K562 (cell line): Measurements from ENCODE around the gene ZNF189. TPM values are rescaled to one million over a fixed set of nuclear protein-coding genes. Genes with fewer than 3 reads are reported as not detected.

Source experiments
- ARNT ChIP-seq, 2 experiments: fragments of 450-650 bp; IDR thresholded peaks; 2 replicates each; pipeline ENCODE4 v1.6.1; 2016; ENCODE audit warnings: mild to moderate bottlenecking in 1 of 2
- ETS2 ChIP-seq: IDR thresholded peaks from 2 replicates; pipeline ENCODE4 v1.6.1; 2016; ENCODE audit warnings: borderline replicate concordance, missing genetic modification characterization, mild to moderate bottlenecking, moderate library complexity, missing compliant biosample characterization; ENCODE audit not compliant: poor library complexity, severe bottlenecking
- HDAC3 ChIP-seq: fragments of 450-650 bp; IDR thresholded peaks from 2 replicates; pipeline ENCODE4 v1.6.1; 2018; ENCODE audit warnings: borderline replicate concordance, mild to moderate bottlenecking, moderate library complexity; ENCODE audit not compliant: partially characterized antibody
- MYBL2 ChIP-seq, 2 experiments: fragments of 450-650 bp in 1 of 2; sonication (generic) in 1 of 2; formaldehyde crosslinking in 1 of 2; IDR thresholded peaks; 2 replicates each; pipeline versions ENCODE4 v1.6.1 to v1.8.1; 2017 to 2022; ENCODE audit warnings: borderline replicate concordance in 1 of 2, inconsistent platforms in 1 of 2, low read depth in 1 of 2, mild to moderate bottlenecking in 1 of 2, missing genetic modification reagents in 1 of 2, moderate library complexity in 1 of 2
- NCOA4 ChIP-seq: fragments of 450-650 bp; IDR thresholded peaks from 2 replicates; pipeline ENCODE4 v1.6.1; 2018; ENCODE audit warnings: mild to moderate bottlenecking; ENCODE audit not compliant: partially characterized antibody
- RBBP5 ChIP-seq: fragments of 200-600 bp; sonication (generic); IDR thresholded peaks from 2 replicates; pipeline ENCODE4 v1.6.1; 2012; ENCODE audit warnings: borderline replicate concordance, mild to moderate bottlenecking, low read length, control low read depth, inconsistent platforms; ENCODE audit not compliant: insufficient read depth, poor library complexity, severe bottlenecking
- SAP30 ChIP-seq: fragments of 200-600 bp; sonication (generic); IDR thresholded peaks from 2 replicates; pipeline ENCODE4 v1.6.1; 2012; ENCODE audit warnings: borderline replicate concordance, low read depth, mild to moderate bottlenecking, moderate library complexity, low read length, control low read depth, inconsistent platforms; ENCODE audit not compliant: insufficient read depth, poor library complexity, severe bottlenecking
- SMAD2 ChIP-seq: fragments of 150-350 bp; IDR thresholded peaks from 2 replicates; pipeline ENCODE4 v1.6.1; 2014; ENCODE audit warnings: low read depth, mild to moderate bottlenecking, low read length
- ZBTB17 ChIP-seq: fragments of 450-650 bp; formaldehyde crosslinking; IDR thresholded peaks from 2 replicates; pipeline ENCODE4 v1.4.0; 2020; ENCODE audit warnings: mild to moderate bottlenecking
- ZNF134 ChIP-seq: fragments of 250-450 bp; sonication (Bioruptor Pico); conservative IDR thresholded peaks from 2 replicates; pipeline ENCODE4 v1.4.0; 2020
- ZNF253 ChIP-seq: fragments of 250-450 bp; sonication (Bioruptor Pico); conservative IDR thresholded peaks from 2 replicates; pipeline ENCODE4 v1.6.1; 2021; ENCODE audit warnings: mild to moderate bottlenecking
- ZNF766 ChIP-seq: fragments of 200-800 bp; sonication (Bioruptor generic); conservative IDR thresholded peaks from 2 replicates; pipeline ENCODE4 v1.6.1; 2016; ENCODE audit warnings: missing genetic modification characterization, missing compliant biosample characterization
- polyA plus RNA-seq, 8 experiments: library from polyadenylated mRNA; depleted of rRNA in 4 of 8; stranded (reverse) in 5 of 8; unstranded in 3 of 8; fragments of >200 nt; fragmentation: Nextera tagmentation in 2 of 8; fragmentation: Illumina TruSeq in 1 of 8; extraction: Ambion mirVana in 2 of 8; extraction: Trizol in 1 of 8; gene quantifications; 2 replicates each; pipeline versions ENCODE4 v1.2.1 to v1.2.3, GENCODE V29; 2011 to 2014; ENCODE audit warnings: inconsistent platforms in 1 of 8, missing spikeins in 1 of 8
- total RNA-seq, 7 experiments: library from RNA; depleted of rRNA in 6 of 7; stranded (reverse); fragments of >200 nt in 6 of 7; fragmentation: Illumina TruSeq in 2 of 7; extraction: Trizol in 2 of 7; gene quantifications; 2 replicates each; pipeline versions ENCODE4 v1.2.1 to v1.2.3, GENCODE V29; 2011 to 2021; ENCODE audit warnings: low replicate concordance in 1 of 7
- TF ChIP-seq, protein P1 (sequence below): sonication (generic); formaldehyde crosslinking; IDR thresholded peaks from 2 replicates; pipeline ENCODE4 v1.8.0; 2023; ENCODE audit warnings: mild to moderate bottlenecking, missing genetic modification reagents

ZNF189 gene
- total and polyA plus RNA-seq, 9 of the 15 experiments (the other 6 are each of a cell fraction or from before 2014, with no cell fraction given) = 2.4 to 15.3 (median 6.4) TPM

DNA sequence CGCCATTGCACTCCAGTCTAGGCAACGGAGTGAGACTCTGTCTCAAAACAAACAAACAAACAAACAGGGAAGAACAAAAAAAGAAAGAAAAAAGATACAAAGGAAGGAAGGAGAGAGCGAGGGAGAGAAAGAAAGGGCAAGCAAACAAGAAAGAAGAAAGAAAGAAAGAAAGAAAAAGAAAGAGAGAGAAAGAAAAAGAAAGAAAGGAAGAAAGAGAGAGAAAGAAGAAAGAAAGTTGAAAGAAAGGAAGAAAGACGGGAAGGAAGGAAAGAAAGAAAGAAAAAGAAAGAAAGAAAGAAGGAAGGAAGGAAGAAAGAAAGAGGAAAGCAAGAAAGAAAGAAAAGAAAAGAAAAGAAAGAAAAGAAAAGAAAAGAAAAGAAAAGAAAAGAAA, 50.0 kb downstream of the ZNF189 start (continued):
- TF ChIP-seq MYBL2 (IDR thresholded peaks at IDR 0.05; ENCODE audit: low read depth) (no peak), MYBL2 (CRISPR knock-in tag; IDR thresholded peaks at IDR 0.05; ENCODE audit: borderline replicate concordance) (no peak), ZNF134 (CRISPR knock-in tag) (no peak), ZBTB17 (CRISPR knock-in tag) (no peak), ZNF253 (no peak), ARNT (IDR thresholded peaks at IDR 0.05) (0 out of 4 replicates have a peak, but pooled peaks of 1 of the 2 experiments have one; percentile 40), SAP30 (no peak), RBBP5 (no peak), ZNF766 (CRISPR knock-in tag) (no peak), HDAC3 (no peak), NCOA4 (no peak), ETS2 (tag) (no peak), SMAD2 (no peak)
- TF ChIP-seq, protein P1, sequence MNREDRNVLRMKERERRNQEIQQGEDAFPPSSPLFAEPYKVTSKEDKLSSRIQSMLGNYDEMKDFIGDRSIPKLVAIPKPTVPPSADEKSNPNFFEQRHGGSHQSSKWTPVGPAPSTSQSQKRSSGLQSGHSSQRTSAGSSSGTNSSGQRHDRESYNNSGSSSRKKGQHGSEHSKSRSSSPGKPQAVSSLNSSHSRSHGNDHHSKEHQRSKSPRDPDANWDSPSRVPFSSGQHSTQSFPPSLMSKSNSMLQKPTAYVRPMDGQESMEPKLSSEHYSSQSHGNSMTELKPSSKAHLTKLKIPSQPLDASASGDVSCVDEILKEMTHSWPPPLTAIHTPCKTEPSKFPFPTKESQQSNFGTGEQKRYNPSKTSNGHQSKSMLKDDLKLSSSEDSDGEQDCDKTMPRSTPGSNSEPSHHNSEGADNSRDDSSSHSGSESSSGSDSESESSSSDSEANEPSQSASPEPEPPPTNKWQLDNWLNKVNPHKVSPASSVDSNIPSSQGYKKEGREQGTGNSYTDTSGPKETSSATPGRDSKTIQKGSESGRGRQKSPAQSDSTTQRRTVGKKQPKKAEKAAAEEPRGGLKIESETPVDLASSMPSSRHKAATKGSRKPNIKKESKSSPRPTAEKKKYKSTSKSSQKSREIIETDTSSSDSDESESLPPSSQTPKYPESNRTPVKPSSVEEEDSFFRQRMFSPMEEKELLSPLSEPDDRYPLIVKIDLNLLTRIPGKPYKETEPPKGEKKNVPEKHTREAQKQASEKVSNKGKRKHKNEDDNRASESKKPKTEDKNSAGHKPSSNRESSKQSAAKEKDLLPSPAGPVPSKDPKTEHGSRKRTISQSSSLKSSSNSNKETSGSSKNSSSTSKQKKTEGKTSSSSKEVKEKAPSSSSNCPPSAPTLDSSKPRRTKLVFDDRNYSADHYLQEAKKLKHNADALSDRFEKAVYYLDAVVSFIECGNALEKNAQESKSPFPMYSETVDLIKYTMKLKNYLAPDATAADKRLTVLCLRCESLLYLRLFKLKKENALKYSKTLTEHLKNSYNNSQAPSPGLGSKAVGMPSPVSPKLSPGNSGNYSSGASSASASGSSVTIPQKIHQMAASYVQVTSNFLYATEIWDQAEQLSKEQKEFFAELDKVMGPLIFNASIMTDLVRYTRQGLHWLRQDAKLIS = no peak
